Upper lobe of left lung (tissue), 4 donors: ENCODE results near the gene LGALS9.

ENCODE experiments used
- CTCF ChIP-seq, 6 experiments: fragments of 450-650 bp in 4 of 6; fragments of 200-600 bp in 2 of 6; sonication (generic) in 2 of 6; IDR thresholded peaks; one replicate each; pipeline ENCODE4 v1.5.1; 2016 to 2019; ENCODE audit warnings: antibody characterized with exemption in 6 of 6
- EP300 ChIP-seq, 4 donors: sonication (generic); formaldehyde crosslinking; IDR thresholded peaks; one replicate each; pipeline ENCODE4 v1.5.1; 2017; ENCODE audit warnings: antibody characterized with exemption in 4 of 4, control low read depth in 2 of 4
- POLR2A ChIP-seq, 4 donors: fragments of 450-650 bp; IDR thresholded peaks; one replicate each; pipeline ENCODE4 v1.5.1; 2016 to 2017; ENCODE audit warnings: antibody characterized with exemption in 4 of 4, mild to moderate bottlenecking in 2 of 4
- POLR2AphosphoS5 ChIP-seq, 2 donors: sonication (generic); formaldehyde crosslinking; IDR thresholded peaks; one replicate each; pipeline ENCODE4 v1.5.1; 2017; ENCODE audit warnings: antibody characterized with exemption in 2 of 2

GRCh38 chr17:27634026-27634335 lies 3.0 kb downstream of the LGALS9 start:
- TF ChIP-seq POLR2A (IDR thresholded peaks at IDR 0.05) (no peak), CTCF (IDR thresholded peaks at IDR 0.05) (no peak), POLR2AphosphoS5 (IDR thresholded peaks at IDR 0.05) (no peak), EP300 (IDR thresholded peaks at IDR 0.05) (no peak)
